ENCODE measurements around the gene SNU13.
"Not testable (repeated sequence)": the region's sequence is repeated elsewhere in the genome, so short reads cannot be mapped to it uniquely, and the experiment has no call there.

Gene SNU13

GRCh38 chr22:41682033-41682807 lies 6.4 kb downstream of the SNU13 start:
- in situ Hi-C loops (cut with HindIII; ENCODE audit: low sequenced_read_pairs) = no loop called here

- in situ Hi-C loops (cut with HindIII; ENCODE audit: low sequenced_read_pairs) = no loop called here
Observed at GRCh38 chr22:41681616-41682015, 7.1 kb downstream of the SNU13 start.

GRCh38 chr22:41676134-41676533 lies 12.5 kb downstream of the SNU13 start:
- in situ Hi-C loops (cut with HindIII; ENCODE audit: low sequenced_read_pairs) = no loop called here

GRCh38 chr22:41674846-41675340 lies 13.8 kb downstream of the SNU13 start:
- in situ Hi-C loops (cut with HindIII; ENCODE audit: low sequenced_read_pairs) = no loop called here

GRCh38 chr22:41672780-41673509 lies 15.7 kb downstream of the SNU13 start:
- in situ Hi-C loops (cut with HindIII; ENCODE audit: low sequenced_read_pairs) = no loop called here

GRCh38 chr22:41672096-41672495 lies 16.6 kb downstream of the SNU13 start:
- in situ Hi-C loops (cut with HindIII; ENCODE audit: low sequenced_read_pairs) = not testable (repeated sequence)

- in situ Hi-C loops (cut with HindIII; ENCODE audit: low sequenced_read_pairs) = no loop called here
Observed at GRCh38 chr22:41668971-41669911, 19.4 kb downstream of the SNU13 start.

- in situ Hi-C loops (cut with HindIII; ENCODE audit: low sequenced_read_pairs) = no loop called here
Observed at GRCh38 chr22:41664951-41665350, 23.7 kb downstream of the SNU13 start.

- in situ Hi-C loops (cut with HindIII; ENCODE audit: low sequenced_read_pairs) = no loop called here
Observed at GRCh38 chr22:41664490-41664889, 24.2 kb downstream of the SNU13 start.

- in situ Hi-C loops (cut with HindIII; ENCODE audit: low sequenced_read_pairs) = not testable (repeated sequence)
Observed at GRCh38 chr22:41663594-41663993, 25.1 kb downstream of the SNU13 start.

GRCh38 chr22:41661713-41662112 lies 27.0 kb downstream of the SNU13 start:
- in situ Hi-C loops (cut with HindIII; ENCODE audit: low sequenced_read_pairs) = no loop called here

GRCh38 chr22:41661088-41661487 lies 27.6 kb downstream of the SNU13 start:
- in situ Hi-C loops (cut with HindIII; ENCODE audit: low sequenced_read_pairs) = no loop called here

GRCh38 chr22:41660416-41660815 lies 28.3 kb downstream of the SNU13 start:
- in situ Hi-C loops (cut with HindIII; ENCODE audit: low sequenced_read_pairs) = no loop called here

GRCh38 chr22:41659941-41660340 lies 28.7 kb downstream of the SNU13 start:
- in situ Hi-C loops (cut with HindIII; ENCODE audit: low sequenced_read_pairs) = no loop called here

GRCh38 chr22:41658869-41659268 lies 29.8 kb downstream of the SNU13 start:
- in situ Hi-C loops (cut with HindIII; ENCODE audit: low sequenced_read_pairs) = no loop called here

- in situ Hi-C loops (cut with HindIII; ENCODE audit: low sequenced_read_pairs) = no loop called here
Observed at GRCh38 chr22:41657709-41658108, 31.0 kb downstream of the SNU13 start.

- in situ Hi-C loops (cut with HindIII; ENCODE audit: low sequenced_read_pairs) = no loop called here
Observed at GRCh38 chr22:41656556-41656955, 32.1 kb downstream of the SNU13 start.

GRCh38 chr22:41654322-41654721 lies 34.3 kb downstream of the SNU13 start:
- in situ Hi-C loops (cut with HindIII; ENCODE audit: low sequenced_read_pairs) = no loop called here

GRCh38 chr22:41650821-41651220 lies 37.8 kb downstream of the SNU13 start:
- in situ Hi-C loops (cut with HindIII; ENCODE audit: low sequenced_read_pairs) = no loop called here

- in situ Hi-C loops (cut with HindIII; ENCODE audit: low sequenced_read_pairs) = no loop called here
Observed at GRCh38 chr22:41650229-41650628, 38.4 kb downstream of the SNU13 start.

GRCh38 chr22:41648432-41648831 lies 40.2 kb downstream of the SNU13 start:
- in situ Hi-C loops (cut with HindIII; ENCODE audit: low sequenced_read_pairs) = no loop called here
